Stimulated activated CD4-positive, alpha-beta T cell treated with anti-CD3 and anti-CD28 coated beads, Interleukin-12 subunit alpha, Interleukin-12 subunit beta, amount 100 ng/mL, for 24 hours (primary cell): ENCODE measurements around the gene ZNF433.
A peak's percentile ranks its signal among the peaks of the same experiment; 100 is the strongest.
"Not testable (repeated sequence)": the region's sequence is repeated elsewhere in the genome, so short reads cannot be mapped to it uniquely, and the experiment has no call there.

Experiments
- DNase-seq, 2 experiments: peaks; one replicate each; pipeline ENCODE4 v3.0.0-alpha.2; 2020; ENCODE audit warnings: low read depth in 2 of 2

Gene ZNF433

DNA sequence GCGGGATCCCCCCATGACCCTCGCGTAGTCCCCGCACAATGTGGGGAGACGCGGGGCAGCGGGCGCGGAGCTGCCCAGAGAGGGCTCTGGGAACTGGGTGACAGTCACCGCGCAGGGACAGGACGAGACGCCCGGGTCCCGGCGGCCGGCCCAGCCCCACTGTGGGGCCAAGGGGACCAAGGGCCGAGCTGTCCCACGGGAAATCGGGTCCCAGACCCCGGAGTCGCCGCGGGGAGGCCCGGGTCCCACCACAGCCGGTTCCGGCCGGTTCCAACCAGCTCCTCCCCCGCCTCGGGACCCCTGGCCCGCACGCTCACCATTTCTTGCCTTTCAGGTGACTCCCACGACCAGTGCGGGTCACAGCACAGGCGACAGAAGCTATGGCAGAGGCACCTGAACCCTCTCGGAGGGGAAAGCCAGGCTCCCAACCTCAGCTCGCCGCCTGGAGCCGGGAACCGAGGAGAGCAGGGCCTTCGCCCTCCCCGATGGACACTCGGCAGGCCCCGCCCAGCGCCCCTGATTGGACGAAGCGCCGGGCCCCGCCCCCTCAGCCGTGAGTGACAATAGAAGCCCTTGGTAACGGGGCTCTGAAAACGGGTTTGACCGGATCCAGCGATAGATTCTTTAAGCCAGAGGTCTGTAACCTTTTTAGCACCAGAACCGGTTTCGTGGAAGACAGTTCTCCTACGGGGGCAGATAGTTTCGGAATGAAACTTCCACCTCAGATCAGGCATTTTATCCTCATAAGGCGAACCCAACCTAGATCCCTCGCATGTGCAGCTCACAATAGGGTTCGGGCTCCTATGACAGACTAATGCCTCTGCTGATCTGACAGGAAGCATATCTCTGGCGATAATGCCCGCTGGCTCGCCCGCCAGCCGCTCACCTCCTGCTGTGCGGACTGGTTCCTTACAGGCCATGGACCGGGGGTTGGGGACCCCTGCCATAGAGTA, at the start of gene ZNF433:
Gene ZNF433, minus strand, starts transcription at position 460 of the 953 bp plus-strand sequence. Its CDS starts 140 bp downstream, at position 320.
- peak; percentile 59 to 80 for DNase-seq

DNA sequence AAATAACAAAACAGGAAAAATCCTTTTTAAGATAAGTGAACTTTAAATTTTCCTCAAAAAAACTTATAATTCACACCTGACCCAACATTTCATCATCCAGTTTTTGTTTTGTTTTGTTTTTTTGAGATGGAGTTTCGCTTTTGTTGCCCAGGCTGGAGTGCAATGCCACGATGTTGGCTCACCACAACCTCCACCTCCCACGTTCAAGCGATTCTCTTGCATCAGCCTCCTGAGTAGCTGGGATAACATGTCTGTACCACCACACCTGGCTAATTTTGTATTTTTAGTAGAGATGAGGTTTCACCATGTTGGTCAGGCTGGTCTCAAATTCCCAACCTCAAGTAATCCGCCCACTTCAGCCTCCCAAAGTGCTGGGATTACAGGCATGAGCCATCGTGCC, 47.9 kb upstream of the ZNF433 start:
- not testable (repeated sequence) for DNase-seq

DNA sequence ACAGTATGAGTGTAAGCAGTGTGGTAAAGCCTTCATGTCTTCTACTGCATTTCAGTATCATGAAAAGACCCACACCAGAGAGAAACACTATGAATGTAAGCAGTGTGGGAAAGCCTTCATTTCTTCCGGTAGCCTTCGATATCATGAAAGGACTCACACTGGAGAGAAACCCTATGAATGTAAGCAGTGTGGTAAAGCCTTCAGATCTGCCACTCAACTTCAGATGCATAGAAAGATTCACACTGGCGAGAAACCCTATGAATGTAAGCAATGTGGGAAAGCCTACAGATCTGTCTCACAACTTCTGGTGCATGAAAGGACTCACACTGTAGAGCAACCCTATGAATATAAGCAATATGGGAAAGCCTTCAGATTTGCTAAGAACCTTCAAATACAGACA, 41.9 kb upstream of the ZNF433 start:
- no peak for DNase-seq

DNA sequence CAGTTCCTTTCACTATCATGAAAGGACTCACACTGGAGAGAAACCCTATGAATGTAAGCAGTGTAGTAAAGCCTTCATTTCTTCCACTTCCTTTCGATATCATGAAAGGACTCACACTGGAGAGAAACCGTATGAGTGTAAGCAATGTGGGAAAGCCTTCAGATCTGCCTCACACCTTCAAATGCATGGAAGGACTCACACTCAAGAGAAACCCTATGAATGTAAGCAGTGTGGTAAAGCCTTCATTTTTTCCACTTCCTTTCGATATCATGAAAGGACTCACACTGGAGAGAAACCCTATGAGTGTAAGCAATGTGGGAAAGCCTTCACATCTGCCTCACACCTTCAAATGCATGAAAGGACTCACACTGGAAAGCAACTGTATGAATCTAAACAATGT, 40.9 kb upstream of the ZNF433 start:
- DNase-seq, result not testable (repeated sequence)

DNA sequence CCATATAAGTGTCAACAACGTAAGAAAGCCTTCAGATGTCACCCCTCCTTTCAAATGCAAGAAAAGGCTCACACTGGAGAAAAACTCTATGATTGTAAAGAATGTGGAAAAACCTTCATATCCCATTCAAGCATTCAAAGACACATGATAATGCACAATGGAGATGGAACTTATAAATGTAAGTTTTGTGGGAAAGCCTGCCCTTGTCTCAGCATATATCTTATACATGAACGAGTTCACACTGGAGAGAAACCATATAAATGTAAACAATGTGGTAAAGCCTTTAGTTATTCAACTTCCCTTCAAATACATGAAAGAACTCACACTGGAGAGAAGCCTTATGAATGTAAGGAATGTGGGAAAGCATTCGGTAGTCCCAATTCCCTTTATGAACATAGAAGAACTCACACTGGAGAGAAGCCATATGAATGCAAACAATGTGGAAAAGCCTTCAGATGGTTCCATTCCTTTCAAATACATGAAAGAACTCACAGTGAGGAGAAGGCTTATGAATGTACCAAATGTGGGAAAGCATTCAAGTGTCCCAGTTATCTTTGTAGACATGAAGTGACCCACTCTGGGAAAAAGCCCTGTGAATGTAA, 40.2 kb upstream of the ZNF433 start:
- DNase-seq, result no peak

DNA sequence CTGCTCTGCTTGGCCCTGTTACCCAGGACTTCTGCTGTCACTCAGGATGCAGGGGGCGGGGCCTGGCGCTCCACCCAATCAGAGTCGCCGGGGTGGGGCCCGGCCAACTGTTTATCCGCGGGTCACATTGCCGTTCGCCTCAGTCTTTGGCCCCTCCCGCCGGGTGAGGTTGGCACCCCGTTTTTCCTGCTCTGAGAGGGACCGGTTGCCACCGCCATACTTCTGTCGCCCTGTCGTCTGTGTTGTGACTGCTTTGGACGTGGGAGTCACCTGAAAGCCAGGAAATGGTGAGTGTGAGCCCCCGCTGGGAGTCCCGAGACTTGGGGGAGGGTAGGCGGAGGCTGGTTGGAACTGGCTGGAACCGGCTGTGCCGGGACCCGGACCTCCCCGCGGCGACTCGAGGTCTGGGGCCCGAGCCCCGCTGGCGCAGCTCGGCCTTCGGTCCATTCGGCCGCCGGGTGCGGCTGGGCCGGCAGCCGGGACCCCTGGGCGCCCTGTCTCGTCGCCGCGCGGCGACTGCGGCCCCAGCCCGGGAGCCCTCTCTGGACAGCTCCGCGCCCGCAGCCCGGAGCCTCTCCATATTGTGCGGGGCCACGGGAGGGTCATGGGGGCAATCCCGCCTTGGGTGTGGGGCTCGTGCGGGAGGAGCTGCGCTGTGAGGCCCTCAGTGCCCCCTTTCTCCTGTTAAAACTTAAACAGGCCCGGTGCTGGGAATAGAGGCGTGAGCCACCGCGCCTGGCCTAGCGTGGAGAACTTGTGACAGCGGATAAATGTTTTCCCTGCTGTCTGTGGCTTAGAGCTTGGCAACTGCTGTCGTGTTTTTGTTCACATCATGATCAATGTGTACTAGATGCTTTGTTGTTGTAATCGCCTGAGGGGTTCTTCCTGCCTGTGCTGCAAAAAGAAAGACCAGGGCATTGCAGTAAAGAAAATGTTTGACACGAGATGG, 29.4 kb upstream of the ZNF433 start, which contains the start of gene ZNF844:
Gene ZNF844, plus strand, starts transcription at position 142 of the 949 bp plus-strand sequence. Its CDS starts 143 bp downstream, at position 285.
- peak; percentile 49 to 74 for DNase-seq

DNA sequence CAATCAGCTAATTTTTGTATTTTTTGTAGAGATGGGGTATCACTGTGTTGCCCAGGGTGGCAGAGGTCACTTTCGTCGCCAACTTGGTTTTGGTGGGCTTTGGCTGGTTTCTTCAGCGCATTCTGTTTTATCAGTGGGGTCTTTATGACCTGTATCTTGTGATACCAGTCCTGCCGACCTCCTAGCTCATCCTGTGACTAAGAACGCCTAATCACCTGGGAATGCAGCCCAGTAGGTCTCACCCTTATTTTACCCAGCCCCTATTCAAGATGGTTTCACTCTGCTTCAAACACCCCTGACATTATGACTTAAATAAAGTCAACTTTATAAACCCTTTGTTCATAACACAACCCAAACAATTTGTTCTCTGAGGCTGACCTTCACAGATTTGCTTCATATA, 20.3 kb upstream of the ZNF433 start:
- no peak for DNase-seq

DNA sequence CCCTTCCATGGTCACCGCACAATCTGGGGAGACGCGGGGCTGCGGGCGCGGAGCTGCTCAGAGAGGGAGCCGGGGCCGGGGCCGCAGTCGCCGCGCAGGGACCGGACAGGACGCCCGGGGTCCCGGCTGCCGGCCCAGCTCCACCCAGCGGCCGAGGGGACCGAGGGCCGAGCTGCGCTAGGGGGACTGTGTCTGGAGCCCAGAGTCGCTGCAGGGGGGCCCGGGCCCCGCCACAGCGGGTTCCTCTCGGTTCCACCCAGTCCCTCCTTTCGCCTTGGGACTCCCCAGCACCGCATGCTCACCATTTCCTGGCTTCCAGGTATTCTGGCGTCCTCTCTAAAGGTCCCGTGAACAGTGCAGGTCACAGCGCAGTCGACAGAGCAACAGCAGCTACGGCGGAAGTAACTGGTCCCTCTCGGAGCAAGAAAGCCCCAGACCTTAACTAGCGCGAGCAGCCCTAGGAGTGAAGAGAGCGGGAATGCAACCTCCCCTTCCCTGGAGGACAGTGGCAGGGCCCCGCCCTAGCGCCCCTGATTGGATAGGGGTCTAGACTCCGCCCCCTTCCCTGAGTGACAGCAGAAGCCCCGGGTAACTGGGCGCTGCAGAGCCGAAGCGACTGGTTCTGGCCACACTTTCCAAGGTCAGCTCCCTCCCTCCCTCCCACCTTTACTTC, 17.2 kb upstream of the ZNF433 start, which contains the start of gene ZNF878:
Gene ZNF878, minus strand, starts transcription at position 465 of the 673 bp plus-strand sequence. Its CDS starts 160 bp downstream, at position 305.
- DNase-seq, result peak; percentile 35 to 70

DNA sequence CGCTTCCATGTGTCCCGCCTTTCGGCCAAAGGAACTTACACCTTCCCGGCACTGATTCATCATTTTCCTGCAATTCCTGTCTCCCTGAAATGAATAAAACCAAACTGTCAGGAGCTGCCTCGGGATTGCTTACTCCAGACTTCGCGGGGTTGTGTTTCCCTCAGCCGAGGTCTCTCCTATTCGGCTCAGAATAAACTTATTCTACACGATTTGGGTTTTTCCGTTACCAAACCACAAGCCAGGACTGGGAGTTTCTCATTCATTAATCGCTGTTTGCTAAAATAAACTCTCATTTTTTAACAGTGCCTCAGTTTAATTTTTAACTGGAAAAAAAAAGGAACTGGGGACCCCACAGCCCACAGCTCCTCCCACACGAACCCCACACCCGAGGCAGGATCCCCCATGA, 16.6 kb upstream of the ZNF433 start:
- DNase-seq, result no peak

DNA sequence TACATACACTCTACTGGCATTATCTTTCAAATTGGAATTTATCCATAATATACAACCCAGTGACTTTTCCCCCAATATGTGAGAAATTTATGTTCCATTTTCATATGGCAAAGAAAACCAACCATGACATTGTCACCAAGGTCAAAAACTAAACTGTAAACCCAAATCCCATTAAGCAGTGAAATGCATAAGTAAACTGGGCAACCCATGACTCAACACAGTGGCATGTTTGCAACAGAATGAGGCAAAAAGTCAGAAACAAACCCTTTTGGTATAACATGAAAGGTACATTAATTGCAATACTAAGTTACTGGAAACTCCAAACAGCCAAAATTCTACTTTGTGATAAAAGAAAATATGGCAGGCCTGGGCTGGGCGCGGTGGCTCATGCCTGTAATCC, 12.4 kb upstream of the ZNF433 start:
- DNase-seq, result no peak

DNA sequence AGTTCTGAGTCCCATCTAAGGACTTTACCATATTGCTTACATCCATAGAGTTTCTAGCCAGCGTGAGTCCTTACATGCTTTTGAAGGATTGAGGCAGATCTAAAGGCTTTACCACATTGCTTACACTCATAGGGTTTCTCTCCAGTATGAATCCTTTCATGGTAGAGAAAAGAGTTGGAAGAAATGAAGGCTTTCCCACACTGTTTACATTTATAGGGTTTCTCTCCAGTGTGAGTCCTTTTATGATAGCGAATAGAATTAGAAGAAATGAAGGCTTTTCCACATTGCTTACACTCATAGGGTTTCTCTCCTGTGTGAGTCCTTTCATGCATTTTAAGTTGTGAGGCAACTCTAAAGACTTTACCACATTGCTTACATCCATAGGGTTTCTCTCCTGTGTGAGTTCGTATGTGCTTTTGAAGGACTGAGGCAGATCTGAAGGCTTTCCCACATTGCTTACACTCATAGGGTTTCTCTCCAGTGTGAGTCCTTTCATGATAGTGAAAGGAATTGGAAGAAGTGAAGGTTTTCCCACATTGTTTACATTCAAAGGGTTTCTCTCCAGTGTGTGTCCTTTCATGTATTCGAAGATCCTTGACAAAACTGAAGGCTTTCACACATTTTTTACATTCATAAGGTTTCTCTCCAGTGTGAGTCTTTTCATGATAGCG, 8.4 kb upstream of the ZNF433 start:
- DNase-seq, result no peak

DNA sequence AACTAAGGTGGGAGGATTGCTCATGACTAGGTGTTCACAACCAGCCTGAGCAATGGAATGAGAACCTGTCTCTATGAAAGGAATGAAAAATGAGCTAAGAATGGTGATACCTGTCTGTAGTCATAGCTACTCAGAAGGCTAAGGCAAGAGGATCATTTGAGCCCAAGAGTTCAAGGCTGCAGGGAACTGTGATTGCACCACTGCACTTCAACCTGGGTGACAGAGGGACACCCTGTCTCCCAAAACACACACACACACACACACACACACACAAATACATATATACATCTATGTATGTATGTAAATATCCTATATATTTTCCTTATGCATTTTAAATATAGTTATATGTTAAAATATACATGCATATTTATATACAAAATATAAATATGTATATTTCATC, 7.4 kb upstream of the ZNF433 start:
- DNase-seq, result no peak

DNA sequence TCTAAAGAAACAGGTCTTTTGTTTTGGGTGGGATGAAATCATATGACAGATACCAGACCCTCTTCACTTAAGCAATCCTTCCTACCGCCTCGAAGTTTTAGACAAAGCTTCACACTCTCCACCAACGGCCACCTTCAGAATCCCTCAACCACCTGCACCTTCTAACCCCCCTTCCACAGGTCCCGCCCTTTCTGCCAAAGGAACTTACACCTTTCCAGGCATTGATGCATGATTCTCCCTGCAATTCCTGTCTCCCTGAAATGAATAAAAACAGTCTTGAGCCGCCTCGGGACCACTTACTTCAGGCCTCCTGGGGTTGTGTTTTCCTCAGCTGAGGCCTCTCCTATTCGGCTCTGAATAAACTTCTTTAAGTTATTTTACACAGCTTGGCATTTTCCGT, 859 bp downstream of the ZNF433 start:
- DNase-seq, result no peak

DNA sequence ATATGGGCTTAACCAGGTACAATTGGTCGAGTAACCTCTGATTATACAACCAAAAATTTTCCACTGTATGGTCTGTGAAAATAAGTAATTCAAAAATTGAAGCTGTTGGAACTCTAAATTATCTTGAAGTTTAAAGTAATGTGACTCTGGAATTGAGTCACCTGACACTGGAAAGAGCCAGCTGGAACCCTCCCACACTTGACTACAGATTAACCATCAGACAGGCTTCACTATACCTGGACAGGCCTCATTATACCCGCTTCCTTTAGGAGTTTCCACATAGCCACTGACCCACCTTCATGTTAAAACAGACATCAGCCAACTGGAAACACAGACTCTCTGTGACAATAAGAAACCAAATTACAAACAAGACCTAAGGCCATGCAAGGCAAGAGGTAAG, 1.3 kb downstream of the ZNF433 start:
- no peak for DNase-seq

DNA sequence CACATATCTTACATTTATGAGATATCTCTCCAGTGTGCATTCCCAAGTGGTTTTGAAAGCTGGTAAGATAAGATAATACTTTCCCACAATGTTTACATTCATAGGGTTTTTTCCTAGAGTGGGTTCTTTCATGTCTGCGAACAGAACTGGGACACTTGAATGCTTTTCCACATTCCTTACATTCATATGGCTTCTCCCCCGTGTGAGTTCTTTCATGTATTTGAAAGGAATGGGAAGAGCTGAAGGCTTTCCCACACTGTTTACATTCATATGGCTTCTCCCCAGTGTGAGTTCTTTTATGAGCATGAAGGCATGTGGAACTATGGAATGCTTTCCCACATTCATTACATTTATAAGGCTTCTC, 19.7 kb downstream of the ZNF433 start:
- no peak for DNase-seq

DNA sequence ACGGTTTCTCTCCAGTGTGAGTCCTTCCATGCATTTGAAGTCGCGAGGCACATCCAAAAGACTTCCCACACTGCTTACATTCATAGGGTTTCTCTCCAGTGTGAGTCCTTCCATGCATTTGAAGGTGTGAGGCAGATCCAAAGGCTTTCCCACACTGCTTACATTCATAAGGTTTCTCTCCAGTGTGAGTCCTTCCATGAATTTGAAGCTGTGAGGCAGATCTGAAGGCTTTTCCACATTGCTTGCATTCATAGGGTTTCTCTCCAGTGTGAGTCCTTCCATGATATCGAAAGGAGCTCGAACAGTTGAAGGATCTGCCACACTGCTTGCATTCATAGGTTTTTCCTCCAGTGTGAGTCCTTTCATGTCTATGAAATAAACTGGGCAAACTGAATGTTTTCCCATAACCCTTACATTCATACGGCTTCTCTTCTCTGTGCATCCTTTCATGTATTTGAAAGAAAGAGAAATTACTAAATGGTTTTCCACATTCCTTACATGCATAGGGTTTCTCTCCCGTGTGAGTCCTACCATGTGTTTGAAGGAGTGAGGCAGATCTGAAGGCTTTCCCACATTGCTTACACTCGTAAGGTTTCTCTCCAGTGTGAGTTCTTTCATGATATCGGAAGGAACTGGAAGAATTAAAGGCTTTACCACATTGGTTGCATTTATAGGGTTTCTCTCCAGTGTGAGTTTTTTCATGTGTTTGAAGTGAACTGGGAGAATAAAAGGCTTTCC, 20.3 kb downstream of the ZNF433 start:
- no peak for DNase-seq

DNA sequence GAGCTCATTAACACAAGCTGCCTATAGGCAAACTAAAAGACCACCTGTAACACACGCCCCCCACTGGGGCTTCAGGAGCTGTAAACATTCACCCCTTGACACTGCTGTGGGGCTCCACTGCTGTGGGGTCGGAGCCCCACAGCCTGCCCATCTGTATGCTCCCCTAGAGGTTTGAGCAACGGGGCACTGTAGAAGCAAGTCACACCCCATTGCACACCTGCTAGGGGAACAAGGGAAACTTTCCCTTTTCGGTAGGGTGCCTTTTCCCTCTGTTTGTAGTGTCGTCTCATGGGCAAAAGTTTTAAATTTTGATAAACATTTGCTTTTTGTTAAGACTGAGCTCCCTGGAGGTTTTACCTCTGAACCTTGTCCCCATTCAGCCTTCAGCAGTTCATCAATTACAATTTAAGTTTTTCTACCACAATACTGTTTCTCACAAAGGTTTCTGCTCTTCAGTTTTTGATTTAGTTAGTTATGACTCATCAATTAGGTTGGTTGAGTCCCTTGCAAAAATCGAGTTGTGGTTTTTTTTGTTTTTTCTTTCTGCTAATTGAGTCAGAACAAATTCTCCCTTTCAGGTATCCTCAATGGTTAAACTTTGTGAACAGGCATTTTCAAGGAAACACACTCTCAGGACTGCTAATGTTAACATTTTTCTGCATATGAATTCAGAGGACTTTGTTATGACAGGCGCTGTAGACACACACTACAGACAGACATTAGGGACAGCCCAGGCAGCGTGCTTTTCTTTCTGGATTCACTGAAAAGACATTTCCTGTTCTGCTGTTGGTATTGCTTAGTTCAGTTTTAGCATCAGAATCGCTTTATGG, 35.1 kb downstream of the ZNF433 start:
- DNase-seq, result no peak

DNA sequence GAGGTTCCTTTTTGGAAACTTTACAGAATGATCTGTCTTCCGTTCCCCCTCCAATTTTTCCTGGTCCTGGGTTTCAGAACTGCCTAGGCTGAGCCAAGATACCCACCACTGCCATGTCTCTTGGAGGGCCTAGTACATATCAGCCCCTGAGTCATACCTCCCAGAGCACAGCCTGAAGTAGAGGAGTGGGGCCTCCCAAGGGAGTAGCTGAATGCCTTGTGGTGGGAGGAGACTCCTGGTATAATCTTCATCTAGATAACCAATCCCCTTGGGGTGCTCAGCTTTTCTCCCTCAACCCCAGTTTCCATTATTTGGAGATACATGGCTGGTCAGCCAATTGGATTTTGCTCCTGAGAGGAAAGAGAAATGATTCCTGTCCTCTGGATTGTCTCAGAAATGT, 40.3 kb downstream of the ZNF433 start:
- no peak for DNase-seq

DNA sequence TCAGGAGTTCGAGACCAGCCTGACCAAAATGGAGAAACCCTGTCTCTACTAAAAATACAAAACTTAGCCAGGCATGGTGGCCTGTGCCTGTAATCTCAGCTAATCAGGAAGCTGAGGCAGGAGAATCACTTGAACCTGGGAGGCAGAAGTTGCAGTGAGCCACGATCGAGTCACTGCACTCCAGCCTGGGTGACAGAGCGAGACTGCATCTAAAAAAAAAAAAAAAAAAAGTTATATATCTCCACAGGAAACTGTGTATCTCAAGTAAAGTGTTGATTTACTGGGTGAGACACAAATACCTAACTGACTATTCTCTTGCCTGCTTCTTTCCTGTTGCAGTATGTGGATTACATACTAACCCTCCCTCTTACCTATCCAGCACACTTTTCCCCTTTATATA, 43.6 kb downstream of the ZNF433 start:
- not testable (repeated sequence) for DNase-seq
